Astrocyte (in vitro differentiated cells and primary cell): ENCODE measurements around the gene TPP1. TPM values are rescaled to one million over a fixed set of nuclear protein-coding genes. Genes with fewer than 3 reads are reported as not detected.

Experiments used
- DNase-seq: peaks from one replicate; pipeline ENCODE4 v3.0.0-alpha.2; 2010; ENCODE audit warnings: low read depth
- FAIRE-seq: peaks from 2 replicates; lab custom pipeline; 2011; peaks lifted over from hg19 to GRCh38; lab: Jason Lieb, UNC
- H2AFZ ChIP-seq: 2 replicates; pipeline ENCODE4 v1.6.0; 2012; ENCODE audit warnings: low read depth, low read length, inconsistent platforms
- H3K27ac ChIP-seq: 2 replicates; pipeline ENCODE4 v1.5.1; 2011; ENCODE audit warnings: low read depth, low read length, inconsistent platforms
- H3K27me3 ChIP-seq: 2 replicates; pipeline ENCODE4 v1.6.0; 2011; ENCODE audit warnings: low read length, inconsistent platforms; ENCODE audit not compliant: insufficient read depth
- H3K36me3 ChIP-seq: 2 replicates; pipeline ENCODE4 v1.5.1; 2011; ENCODE audit warnings: low read length, inconsistent platforms; ENCODE audit not compliant: insufficient read depth
- H3K4me1 ChIP-seq: 2 replicates; pipeline ENCODE4 v1.5.1; 2011; ENCODE audit warnings: low read length, inconsistent platforms; ENCODE audit not compliant: insufficient read depth
- H3K4me2 ChIP-seq: 2 replicates; pipeline ENCODE4 v1.6.0; 2012; ENCODE audit warnings: low read length, inconsistent platforms
- H3K4me3 ChIP-seq: 2 replicates; pipeline ENCODE4 v1.5.1; 2011; ENCODE audit warnings: low read depth, mild to moderate bottlenecking, low read length, inconsistent platforms; ENCODE audit not compliant: insufficient read depth
- H3K79me2 ChIP-seq: 2 replicates; pipeline ENCODE4 v1.6.0; 2012; ENCODE audit warnings: mild to moderate bottlenecking, low read length, inconsistent platforms; ENCODE audit not compliant: insufficient read depth
- H3K9ac ChIP-seq: 2 replicates; pipeline ENCODE4 v1.6.0; 2012; ENCODE audit warnings: mild to moderate bottlenecking, low read length, inconsistent platforms
- H3K9me3 ChIP-seq: 2 replicates; pipeline ENCODE4 v1.5.1; 2012; ENCODE audit warnings: low read depth, mild to moderate bottlenecking, low read length, inconsistent platforms; ENCODE audit not compliant: insufficient read depth
- H4K20me1 ChIP-seq: 2 replicates; pipeline ENCODE4 v1.6.0; 2012; ENCODE audit warnings: low read length, inconsistent platforms; ENCODE audit not compliant: insufficient read depth
- H3K27ac Mint-ChIP-seq: one replicate; pipeline ENCODE4 v1.8.0; 2021; ENCODE audit warnings: mild to moderate bottlenecking, mixed read lengths; ENCODE audit not compliant: unreplicated experiment
- H3K27me3 Mint-ChIP-seq: one replicate; pipeline ENCODE4 v1.8.0; 2021; ENCODE audit warnings: low read depth, mixed read lengths; ENCODE audit not compliant: unreplicated experiment
- H3K36me3 Mint-ChIP-seq: one replicate; pipeline ENCODE4 v1.8.0; 2021; ENCODE audit warnings: low read depth, mixed read lengths; ENCODE audit not compliant: unreplicated experiment
- H3K4me1 Mint-ChIP-seq: one replicate; pipeline ENCODE4 v1.8.0; 2021; ENCODE audit warnings: low read depth, mixed read lengths; ENCODE audit not compliant: unreplicated experiment
- H3K4me3 Mint-ChIP-seq: one replicate; pipeline ENCODE4 v1.8.0; 2021; ENCODE audit warnings: mild to moderate bottlenecking, moderate library complexity, mixed read lengths; ENCODE audit not compliant: unreplicated experiment
- H3K9me3 Mint-ChIP-seq: one replicate; pipeline ENCODE4 v1.8.0; 2021; ENCODE audit warnings: mild to moderate bottlenecking, mixed read lengths; ENCODE audit not compliant: unreplicated experiment
- CTCF ChIP-seq: IDR thresholded peaks from 2 replicates; pipeline ENCODE4 v1.5.1; 2011; ENCODE audit warnings: low read depth, mild to moderate bottlenecking, inconsistent platforms, low read length, moderate library complexity; ENCODE audit not compliant: insufficient read depth
- EZH2 ChIP-seq: IDR thresholded peaks from 2 replicates; pipeline ENCODE4 v1.6.1; 2012; ENCODE audit warnings: mild to moderate bottlenecking, low read length, inconsistent platforms; ENCODE audit not compliant: insufficient read depth
- total RNA-seq: library from RNA; stranded (reverse); gene quantifications from 2 replicates; pipeline ENCODE4 v1.2.1, GENCODE V29; 2021

TPP1 gene
- total RNA-seq, 1 donor from 2014 or later: 43.4 TPM

- H3K36me3 ChIP-seq: peaks cover 31% of the 10 kb centered on the region
- H3K9ac ChIP-seq: peak overlapping the region; percentile 96
- Mint-ChIP-seq H3K9me3 (no peaks in the 10 kb centered on the region), H3K27ac (peak overlapping the region; percentile 3), H3K27me3 (no peaks in the 10 kb centered on the region), H3K4me1 (peaks cover 18% of the 10 kb centered on the region), H3K4me3 (no peak overlapping the region), H3K36me3 (peaks cover 16% of the 10 kb centered on the region)
- no peaks in the 10 kb centered on the region for H3K9me3 ChIP-seq
- H2AFZ ChIP-seq: no peak overlapping the region
- DNase-seq: no peak
- no peak for TF ChIP-seq EZH2
- TF ChIP-seq CTCF: no peak
- H3K79me2 ChIP-seq: peaks cover 96% of the 10 kb centered on the region
- peaks cover 54% of the 10 kb centered on the region for H4K20me1 ChIP-seq
- peaks cover 32% of the 10 kb centered on the region for H3K4me1 ChIP-seq
- no peaks in the 10 kb centered on the region for H3K27me3 ChIP-seq
- peak overlapping the region; percentile 85 for H3K27ac ChIP-seq
- H3K4me3 ChIP-seq: peak overlapping the region; percentile 95
- H3K4me2 ChIP-seq: peak overlapping the region; percentile 97
- no peak for FAIRE-seq
Measured at GRCh38 chr11:6602096-6602940, 16.9 kb downstream of the TPP1 start.

GRCh38 chr11:6601041-6601461 lies 18.2 kb downstream of the TPP1 start:
- H3K36me3 Mint-ChIP-seq: peaks cover 17% of the 10 kb centered on the region
- Histone ChIP-seq H2AFZ (no peak overlapping the region), H3K27me3 (no peaks in the 10 kb centered on the region), H3K4me1 (peaks cover 21% of the 10 kb centered on the region), H3K9me3 (no peaks in the 10 kb centered on the region), H3K4me3 (no peak overlapping the region), H3K27ac (no peak overlapping the region), H4K20me1 (peaks cover 60% of the 10 kb centered on the region), H3K4me2 (no peak overlapping the region), H3K79me2 (peaks cover 92% of the 10 kb centered on the region), H3K9ac (no peak overlapping the region), H3K36me3 (peaks cover 42% of the 10 kb centered on the region)
- FAIRE-seq: no peak
- no peaks in the 10 kb centered on the region for H3K9me3 Mint-ChIP-seq
- peaks cover 9% of the 10 kb centered on the region for H3K4me1 Mint-ChIP-seq
- H3K4me3 Mint-ChIP-seq: no peak overlapping the region
- DNase-seq: no peak
- H3K27me3 Mint-ChIP-seq: no peaks in the 10 kb centered on the region
- H3K27ac Mint-ChIP-seq: no peak overlapping the region
- no peak for TF ChIP-seq EZH2
- no peak for TF ChIP-seq CTCF

DNA sequence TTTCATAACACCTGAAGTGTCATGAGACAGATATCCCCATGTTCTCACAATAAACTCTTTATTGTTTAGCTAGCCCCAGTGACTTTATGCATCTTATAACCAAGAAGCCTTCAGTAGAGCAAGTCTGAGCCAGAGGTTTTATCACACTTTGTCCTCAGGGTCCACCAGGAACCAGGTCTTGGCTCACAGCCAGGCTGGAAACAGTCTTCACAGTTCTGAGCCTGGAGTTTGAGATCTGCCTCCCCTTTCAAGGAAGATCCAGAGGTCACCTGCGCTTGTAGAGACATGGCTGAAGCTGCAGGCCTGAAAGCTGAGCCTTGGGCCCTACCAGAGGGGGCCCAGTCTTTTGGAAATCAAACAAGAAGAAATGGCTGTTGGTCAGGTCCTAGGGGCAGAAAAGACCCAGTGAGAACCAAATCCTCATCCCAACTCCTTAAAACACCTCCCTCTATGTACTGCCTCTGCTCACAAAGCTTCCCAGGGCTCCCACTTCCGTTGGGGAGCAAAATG lies 19.3 kb downstream of the TPP1 start:
- no peaks in the 10 kb centered on the region for H3K9me3 Mint-ChIP-seq
- TF ChIP-seq EZH2 (no peak), CTCF (no peak)

More for the DNA sequence above, 19.3 kb downstream of the TPP1 start:
- no peak overlapping the region for H3K4me2 ChIP-seq
- H3K4me1 ChIP-seq: peaks cover 12% of the 10 kb centered on the region
- FAIRE-seq: no peak
- H3K4me3 ChIP-seq: no peak overlapping the region
- peaks cover 8% of the 10 kb centered on the region for H3K4me1 Mint-ChIP-seq
- no peaks in the 10 kb centered on the region for H3K27me3 ChIP-seq
- peaks cover 44% of the 10 kb centered on the region for H3K36me3 ChIP-seq
- no peak overlapping the region for H2AFZ ChIP-seq
- H3K27ac Mint-ChIP-seq: no peak overlapping the region
- peaks cover 62% of the 10 kb centered on the region for H4K20me1 ChIP-seq
- DNase-seq: no peak
- no peak overlapping the region for H3K4me3 Mint-ChIP-seq
- H3K9me3 ChIP-seq: no peaks in the 10 kb centered on the region
- peaks cover 80% of the 10 kb centered on the region for H3K79me2 ChIP-seq
- H3K36me3 Mint-ChIP-seq: peaks cover 17% of the 10 kb centered on the region
- H3K27ac ChIP-seq: no peak overlapping the region
- no peaks in the 10 kb centered on the region for H3K27me3 Mint-ChIP-seq
- H3K9ac ChIP-seq: no peak overlapping the region
